ENCODE results near the gene VIT.

The VIT gene, protein sequence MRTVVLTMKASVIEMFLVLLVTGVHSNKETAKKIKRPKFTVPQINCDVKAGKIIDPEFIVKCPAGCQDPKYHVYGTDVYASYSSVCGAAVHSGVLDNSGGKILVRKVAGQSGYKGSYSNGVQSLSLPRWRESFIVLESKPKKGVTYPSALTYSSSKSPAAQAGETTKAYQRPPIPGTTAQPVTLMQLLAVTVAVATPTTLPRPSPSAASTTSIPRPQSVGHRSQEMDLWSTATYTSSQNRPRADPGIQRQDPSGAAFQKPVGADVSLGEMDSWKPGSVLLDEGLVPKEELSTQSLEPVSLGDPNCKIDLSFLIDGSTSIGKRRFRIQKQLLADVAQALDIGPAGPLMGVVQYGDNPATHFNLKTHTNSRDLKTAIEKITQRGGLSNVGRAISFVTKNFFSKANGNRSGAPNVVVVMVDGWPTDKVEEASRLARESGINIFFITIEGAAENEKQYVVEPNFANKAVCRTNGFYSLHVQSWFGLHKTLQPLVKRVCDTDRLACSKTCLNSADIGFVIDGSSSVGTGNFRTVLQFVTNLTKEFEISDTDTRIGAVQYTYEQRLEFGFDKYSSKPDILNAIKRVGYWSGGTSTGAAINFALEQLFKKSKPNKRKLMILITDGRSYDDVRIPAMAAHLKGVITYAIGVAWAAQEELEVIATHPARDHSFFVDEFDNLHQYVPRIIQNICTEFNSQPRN

DNA sequence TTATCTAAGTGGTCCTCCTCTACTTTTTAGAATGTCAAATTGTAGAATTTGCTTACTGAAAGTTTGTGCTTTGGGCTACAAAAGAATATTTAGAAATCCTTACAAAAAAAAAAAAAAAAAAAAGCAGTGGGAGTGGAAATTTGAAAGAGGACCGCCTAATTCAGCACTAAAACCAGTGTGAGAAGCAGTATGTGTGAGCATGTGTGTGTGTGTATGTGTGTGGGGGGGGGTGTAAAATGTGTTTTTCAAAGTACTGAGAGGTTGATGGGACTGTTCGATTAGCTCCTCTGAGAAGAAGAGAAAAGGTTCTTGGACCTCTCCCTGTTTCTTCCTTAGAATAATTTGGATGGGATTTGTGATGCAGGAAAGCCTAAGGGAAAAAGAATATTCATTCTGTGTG, at the start of gene VIT:
VIT (plus strand) TSS at position 175 of the 400 bp plus-strand sequence. CDS start 19,664 bp downstream, outside the sequence.
- in situ Hi-C loops (cut with HindIII; ENCODE audit: low pct_ligation_motif_present, low pct_unique_long_range_greater_than_20kb, low sequenced_read_pairs), result no loop called here
- no peak for DNase-seq

DNA sequence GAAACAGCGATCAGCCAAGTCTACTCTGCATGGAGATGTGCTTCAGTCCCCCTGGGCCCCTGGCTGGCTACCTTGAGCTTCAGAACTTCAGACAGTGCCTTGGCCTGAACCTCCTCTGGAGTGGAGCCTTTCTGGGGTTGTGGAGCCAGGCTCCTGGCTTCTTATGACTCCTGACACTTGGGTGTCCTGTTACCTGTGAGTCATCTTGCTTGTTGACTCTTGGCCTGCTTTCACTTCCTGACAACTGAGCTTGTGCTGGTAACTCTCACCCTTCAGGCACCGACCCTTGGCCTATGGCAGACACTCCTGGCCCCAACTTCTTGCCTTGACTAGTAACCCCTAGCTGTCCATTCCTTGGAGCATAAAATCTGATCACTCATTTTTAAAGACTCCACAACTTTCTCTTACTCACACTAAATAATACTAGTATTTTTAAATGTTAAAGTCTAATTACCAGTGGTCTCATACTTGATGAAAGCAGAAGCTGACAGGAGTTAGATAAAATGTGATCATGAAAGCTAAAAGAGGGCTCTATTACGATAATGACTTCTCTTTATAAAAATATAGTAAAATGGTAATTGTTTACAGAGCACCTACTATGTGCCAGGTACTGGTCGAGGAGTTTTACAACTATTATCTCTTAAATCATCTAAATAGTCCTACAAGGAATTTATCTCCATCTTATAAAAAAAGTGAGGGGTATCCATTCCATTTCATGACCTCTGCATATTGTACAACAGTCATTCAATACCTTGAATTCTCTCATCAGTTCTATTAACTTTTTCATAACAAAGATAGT, 46.3 kb upstream of the VIT start:
- peak; percentile 64 for DNase-seq
- in situ Hi-C loops (cut with HindIII; ENCODE audit: low pct_ligation_motif_present, low pct_unique_long_range_greater_than_20kb, low sequenced_read_pairs), result no loop called here

DNA sequence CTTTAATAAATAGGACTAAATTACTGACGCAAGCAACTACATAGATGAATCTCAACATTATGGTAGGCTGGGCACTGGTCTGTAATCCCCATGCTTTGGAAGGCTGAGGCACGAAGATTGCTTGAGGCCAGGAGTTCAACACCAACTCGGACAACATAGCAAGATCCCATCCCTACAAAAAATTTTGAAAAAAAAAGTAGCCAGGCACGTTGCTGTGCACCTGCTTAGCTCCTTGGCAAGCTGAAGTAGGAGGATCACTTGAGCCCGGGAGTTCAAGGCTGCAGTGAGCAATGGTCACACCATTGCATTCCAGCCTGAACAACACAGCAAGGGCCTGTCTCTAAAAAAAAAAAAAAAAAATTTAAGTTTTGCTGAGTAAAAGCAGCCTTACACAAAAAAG, 43.4 kb upstream of the VIT start:
- in situ Hi-C loops (cut with HindIII; ENCODE audit: low pct_ligation_motif_present, low pct_unique_long_range_greater_than_20kb, low sequenced_read_pairs), result no loop called here
- no peak for DNase-seq

DNA sequence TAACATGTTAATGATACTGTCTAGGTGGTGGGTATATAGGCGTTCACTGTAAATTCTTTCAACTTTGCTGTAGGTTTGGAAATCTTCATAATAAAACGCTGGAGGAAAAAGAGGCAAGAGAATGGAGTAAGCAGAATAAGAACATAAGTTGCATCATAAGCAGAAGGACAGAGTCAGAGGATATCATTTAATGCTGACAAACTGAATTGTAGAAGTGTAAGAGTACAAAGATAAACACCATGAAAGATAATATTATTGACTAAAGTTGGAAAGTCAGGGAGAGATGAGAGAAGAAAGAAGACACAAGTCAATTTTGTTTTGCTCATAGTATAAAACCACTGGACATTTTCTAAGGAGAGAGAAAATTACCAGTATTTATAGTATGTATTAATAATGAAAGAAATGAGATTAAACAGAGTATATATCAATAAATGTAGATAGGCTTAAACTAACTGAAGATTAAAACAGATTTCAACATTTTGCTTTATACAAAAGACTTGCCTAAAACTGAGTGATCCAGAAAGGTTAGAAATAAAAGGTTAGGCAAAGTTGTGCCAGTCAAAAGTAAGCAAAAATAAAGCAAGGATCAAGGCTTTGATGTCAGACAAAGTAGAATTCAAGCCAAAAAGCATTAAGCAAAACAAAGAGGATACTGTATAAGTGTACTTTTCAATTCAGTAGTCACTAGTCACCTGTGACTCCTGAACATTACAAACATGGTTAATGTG, 42.4 kb upstream of the VIT start:
- no peak for DNase-seq
- in situ Hi-C loops (cut with HindIII; ENCODE audit: low pct_ligation_motif_present, low pct_unique_long_range_greater_than_20kb, low sequenced_read_pairs), result no loop called here

DNA sequence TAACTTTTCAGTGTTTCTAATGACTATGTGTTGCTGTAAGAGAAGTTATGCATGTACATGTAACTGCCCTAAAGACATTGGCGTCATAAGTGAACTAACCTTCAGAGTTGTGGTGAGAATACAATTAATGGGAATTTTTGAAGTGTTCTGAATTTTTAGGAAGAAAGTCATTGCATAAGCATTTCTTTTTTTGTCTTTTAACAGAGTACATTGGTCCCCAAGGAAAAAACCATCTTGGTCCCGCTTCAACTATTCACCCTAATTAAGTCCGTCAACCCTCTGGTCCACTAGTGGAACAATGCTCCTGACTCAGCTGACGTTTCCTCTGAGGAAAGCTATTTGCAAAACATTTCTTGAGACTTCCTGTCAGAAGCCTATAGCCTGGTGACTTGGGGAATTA, 41.1 kb upstream of the VIT start:
- no peak for DNase-seq
- in situ Hi-C loops (cut with HindIII; ENCODE audit: low pct_ligation_motif_present, low pct_unique_long_range_greater_than_20kb, low sequenced_read_pairs), result no loop called here

DNA sequence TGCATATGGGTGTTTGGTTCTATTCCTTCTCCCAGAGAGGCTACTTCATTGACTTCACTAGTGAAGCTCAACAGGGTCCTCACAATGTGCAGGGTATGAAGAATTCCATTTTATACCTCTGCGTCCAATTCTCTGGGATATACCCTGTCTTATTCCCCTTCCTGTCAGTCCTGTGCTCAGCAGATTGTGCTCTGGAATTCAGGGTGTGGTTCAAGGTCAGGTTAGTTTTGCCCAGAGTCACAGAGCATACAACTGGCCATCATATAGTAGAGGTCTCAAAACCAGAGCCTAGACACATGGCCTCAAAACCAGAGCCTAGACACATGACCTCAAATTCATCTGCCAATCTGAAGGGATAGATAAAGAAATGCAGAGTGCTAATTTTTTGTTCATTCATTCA, 38.8 kb upstream of the VIT start:
- in situ Hi-C loops (cut with HindIII; ENCODE audit: low pct_ligation_motif_present, low pct_unique_long_range_greater_than_20kb, low sequenced_read_pairs), result no loop called here
- no peak for DNase-seq

DNA sequence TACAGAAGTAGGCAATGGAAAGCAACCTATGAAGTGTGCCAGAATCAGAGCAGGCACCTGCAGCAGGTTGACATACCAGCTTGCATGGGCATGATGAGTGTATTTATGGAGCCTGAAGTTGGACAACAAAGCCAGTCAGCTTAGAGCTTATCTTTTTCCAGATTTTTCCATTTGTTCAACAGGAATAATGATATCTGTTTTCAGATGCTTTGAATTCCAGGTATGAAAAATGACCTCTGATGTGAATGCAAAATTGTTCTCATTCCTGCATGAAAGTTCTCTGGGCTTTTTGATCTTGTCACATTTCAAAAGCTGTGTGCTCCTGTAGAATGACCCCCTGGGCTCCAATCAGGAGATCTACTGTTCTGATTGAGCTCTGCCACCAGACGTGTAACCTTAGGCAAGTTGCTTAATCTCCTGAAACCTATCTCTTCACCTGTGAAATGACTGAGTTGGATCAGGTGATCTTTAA, 38.2 kb upstream of the VIT start:
- in situ Hi-C loops (cut with HindIII; ENCODE audit: low pct_ligation_motif_present, low pct_unique_long_range_greater_than_20kb, low sequenced_read_pairs), result no loop called here
- no peak for DNase-seq

DNA sequence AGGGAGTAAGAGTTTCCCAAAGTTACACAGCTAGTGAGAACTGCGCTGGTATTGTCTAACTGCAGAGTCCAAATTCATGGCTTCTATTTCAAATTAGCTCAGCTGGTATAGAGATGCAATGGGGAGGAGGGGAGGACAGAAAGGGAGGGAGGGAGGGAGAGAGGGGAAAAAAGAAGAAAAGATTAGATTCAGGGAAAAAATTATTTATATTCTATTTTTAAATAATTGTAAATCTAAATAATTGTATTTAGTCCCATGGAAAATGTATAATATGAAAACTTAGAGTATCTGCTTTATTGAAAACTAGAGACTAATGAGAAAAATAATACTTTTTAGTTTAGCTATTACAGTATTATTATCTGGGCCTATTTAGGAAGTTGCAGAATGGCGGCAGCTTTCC, 37.3 kb upstream of the VIT start:
- in situ Hi-C loops (cut with HindIII; ENCODE audit: low pct_ligation_motif_present, low pct_unique_long_range_greater_than_20kb, low sequenced_read_pairs), result no loop called here
- no peak for DNase-seq

DNA sequence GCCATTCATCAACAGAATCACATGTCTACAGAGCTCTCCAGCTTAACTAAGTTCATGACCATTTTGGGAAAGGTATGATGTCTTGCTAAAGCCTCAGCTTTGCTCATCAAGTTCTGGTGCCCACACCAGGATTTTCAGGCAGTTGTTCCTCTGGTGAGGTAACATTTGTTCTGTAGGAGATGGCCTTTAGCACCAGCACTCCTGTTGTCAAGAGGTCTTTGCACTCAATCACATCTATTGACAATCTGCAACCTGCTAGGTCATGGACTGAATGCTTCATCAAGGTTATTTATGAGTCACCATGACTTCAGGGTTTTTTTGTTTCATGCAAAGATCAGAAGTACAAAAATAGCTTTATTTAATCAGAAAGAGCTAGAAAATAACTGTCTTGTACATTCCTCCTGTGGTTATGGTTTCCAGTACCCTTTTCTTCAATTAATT, 36.6 kb upstream of the VIT start:
- in situ Hi-C loops (cut with HindIII; ENCODE audit: low pct_ligation_motif_present, low pct_unique_long_range_greater_than_20kb, low sequenced_read_pairs), result no loop called here
- DNase-seq, result no peak

DNA sequence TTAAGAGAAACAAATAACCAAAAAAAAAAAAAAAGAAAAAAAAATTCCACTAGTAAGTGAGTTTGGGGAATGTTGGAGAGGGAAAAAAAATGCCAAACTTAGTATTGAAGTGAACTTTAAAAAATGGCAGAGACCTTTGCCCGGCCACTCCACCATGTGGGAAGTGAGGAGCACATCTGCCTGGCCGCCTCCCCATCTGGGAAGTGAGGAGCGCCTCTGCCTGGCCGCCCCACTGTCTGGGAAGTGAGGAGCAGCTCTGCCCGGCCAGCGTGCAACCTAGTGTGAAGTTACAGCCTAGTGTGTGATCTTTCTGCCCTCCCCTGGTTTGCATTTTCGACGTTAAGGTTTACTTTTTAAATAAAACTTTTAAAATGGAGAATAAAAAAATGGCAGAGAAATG, 33.9 kb upstream of the VIT start:
- in situ Hi-C loops (cut with HindIII; ENCODE audit: low pct_ligation_motif_present, low pct_unique_long_range_greater_than_20kb, low sequenced_read_pairs), result no loop called here

DNA sequence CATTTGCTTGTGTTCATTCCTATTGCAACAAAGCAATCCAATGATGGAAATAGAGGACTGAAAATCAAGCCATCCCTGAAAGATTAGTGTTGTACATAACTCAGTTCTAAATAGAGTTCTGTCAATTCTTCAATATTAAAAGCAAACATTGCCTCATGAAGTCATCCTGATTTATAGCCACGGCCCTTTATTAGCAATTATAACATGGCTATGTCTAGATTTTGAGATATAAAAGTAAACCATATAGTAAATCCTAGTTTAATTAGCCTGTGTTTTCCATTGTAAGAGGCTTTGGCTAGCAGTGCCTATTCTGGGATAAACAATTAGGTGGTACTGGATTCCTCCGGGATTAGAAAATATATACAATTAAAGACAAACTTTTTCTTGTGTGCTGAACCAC, 33.2 kb upstream of the VIT start:
- no peak for DNase-seq

More for the DNA sequence above, 33.9 kb upstream of the VIT start:
- DNase-seq, result no peak

DNA sequence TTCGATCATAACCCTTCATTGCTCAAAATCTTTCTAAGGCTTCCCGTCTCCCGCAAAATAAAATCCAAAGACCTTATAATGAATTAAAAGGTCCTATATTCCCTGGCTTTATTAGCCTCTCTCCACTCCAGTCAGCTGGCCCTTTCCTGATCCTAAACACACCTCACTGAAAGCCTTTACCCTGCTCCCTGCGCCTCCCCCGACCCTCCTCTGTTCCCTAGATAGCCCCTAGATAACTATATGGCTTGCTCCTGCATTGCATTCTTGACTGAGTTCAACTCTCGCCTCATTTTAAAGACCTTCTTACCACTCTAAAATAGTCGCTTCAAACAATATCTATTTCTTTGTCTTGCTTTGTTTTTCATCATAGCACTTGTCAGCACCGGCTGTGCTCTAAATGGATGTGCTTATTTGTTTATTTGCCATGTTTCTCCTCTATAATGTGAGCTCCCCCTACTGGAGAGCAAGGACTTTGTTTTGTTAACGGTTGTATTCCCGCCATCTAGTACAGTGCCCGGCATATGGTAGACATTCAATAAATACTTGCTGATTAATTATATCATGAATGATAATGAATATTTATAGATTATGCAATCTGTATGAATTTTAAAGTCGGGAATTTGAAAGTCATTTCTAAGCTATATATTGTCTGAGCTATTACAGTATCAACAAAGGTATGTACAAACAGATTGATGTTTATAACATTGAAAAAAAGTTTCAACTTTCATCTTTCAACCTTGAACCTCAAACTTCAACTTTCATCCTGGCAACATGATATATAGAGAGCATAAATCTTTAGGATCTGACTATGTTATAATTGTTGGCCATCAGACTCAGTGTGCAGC, 32.4 kb upstream of the VIT start:
- in situ Hi-C loops (cut with HindIII; ENCODE audit: low pct_ligation_motif_present, low pct_unique_long_range_greater_than_20kb, low sequenced_read_pairs), result no loop called here
- DNase-seq, result peak; percentile 75

More for the DNA sequence above, 33.2 kb upstream of the VIT start:
- in situ Hi-C loops (cut with HindIII; ENCODE audit: low pct_ligation_motif_present, low pct_unique_long_range_greater_than_20kb, low sequenced_read_pairs), result no loop called here

DNA sequence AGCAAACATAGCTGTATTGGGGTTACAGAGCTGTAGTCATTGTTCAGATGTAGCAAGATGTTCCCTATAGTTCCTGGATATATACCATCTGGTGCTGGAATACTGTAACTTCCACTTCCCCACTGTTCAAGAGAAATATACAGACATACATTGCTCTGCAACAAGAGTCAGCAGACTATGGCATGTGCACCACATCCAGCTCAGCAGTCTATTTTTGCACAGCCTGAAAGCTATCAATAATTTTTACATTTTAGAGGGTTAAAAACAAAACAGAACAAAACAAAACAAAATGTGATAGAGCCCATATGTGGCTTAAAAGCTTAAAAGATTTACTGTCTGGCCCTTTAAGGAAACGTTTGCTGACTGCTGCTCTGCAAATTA, 31.8 kb upstream of the VIT start:
- no peak for DNase-seq
- in situ Hi-C loops (cut with HindIII; ENCODE audit: low pct_ligation_motif_present, low pct_unique_long_range_greater_than_20kb, low sequenced_read_pairs), result no loop called here

DNA sequence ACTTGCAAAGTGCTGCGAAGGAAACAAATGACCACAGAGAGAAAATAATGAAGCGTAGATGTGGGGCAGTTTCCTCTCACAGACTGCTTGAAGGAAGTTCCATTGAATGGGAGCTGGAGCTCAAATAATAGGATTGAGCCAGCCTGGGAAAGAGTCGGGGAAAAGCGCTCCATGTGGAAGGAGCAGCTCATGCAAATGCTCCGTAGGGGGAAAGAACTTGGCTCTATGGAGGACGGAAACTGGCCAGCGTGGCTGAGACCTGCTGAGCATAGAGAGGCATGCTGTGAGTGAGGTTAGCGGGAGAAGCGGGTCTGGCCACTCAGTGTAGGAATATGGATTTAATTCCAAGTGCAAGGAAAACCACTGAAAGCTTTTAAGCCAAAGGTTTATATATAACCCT, 28.6 kb upstream of the VIT start:
- no peak for DNase-seq
- in situ Hi-C loops (cut with HindIII; ENCODE audit: low pct_ligation_motif_present, low pct_unique_long_range_greater_than_20kb, low sequenced_read_pairs), result no loop called here

DNA sequence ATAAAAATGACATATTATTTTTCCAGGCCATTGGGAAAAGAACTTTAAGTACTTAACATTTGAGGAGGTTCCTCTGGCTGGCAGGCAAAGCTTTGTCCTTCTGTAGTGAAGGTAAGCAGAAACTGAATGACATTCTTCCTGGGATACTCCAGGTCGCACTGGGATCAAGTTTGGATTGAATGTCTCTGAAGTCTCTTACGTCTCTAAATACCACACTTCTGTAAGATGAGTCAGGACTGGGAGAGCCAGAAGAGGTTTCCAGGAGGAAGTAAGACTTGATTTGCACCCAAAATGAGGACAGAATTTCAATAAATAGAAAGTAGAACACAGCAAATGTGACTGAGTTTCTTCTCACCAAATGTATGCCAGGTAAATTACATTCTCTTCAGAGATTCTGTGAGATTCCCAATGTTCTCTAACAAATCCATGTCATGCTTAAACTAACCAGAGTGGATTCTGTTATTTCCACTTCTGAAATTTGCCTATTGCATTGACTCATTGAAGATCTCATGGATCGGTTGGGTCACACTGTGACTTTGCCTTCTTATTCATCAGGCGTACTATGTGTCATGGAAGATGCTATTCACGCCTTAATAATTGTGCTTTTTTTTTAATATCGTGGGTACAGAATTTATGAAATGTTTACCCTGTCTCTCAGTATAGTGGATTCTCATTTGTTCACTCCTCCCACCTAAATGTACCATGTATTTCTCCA, 25.5 kb upstream of the VIT start:
- in situ Hi-C loops (cut with HindIII; ENCODE audit: low pct_ligation_motif_present, low pct_unique_long_range_greater_than_20kb, low sequenced_read_pairs), result no loop called here
- no peak for DNase-seq

DNA sequence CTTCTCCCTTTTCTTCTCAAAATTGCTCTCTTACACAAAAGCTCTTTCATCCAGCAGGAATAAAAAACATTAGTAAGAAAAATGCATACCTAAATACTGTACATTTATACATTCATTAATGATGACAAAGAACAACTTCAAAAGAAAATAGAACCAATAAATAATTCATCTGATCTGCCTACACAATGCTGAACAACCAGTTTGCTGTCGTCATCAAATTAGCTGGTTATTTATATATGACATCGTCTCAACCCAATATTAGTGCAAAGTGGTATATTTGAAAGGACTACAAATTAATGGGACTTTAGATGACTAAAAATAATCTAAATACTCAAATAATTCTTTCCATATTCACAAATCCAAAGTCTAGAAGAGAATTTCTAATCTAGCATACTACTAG, 24.8 kb upstream of the VIT start:
- in situ Hi-C loops (cut with HindIII; ENCODE audit: low pct_ligation_motif_present, low pct_unique_long_range_greater_than_20kb, low sequenced_read_pairs), result no loop called here
- no peak for DNase-seq

DNA sequence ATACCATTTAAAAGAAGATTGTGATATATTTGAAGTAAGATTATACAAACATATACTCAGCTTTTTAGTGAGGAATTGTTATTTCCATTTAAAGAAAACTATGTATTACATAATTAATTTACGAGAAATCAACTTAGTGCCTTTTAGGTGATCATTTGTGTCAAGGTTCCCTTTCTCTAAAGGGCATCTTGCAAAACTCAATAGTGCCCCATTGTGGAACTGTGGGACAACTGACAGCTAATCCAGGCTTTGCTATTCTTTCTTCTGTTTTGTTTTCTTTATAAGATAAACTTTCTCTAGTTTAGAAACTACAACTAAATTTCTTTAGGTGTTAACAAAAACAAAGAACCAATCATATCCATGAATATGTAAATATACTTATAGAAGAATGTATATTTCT, 24.3 kb upstream of the VIT start:
- peak; percentile 56 for DNase-seq
- in situ Hi-C loops (cut with HindIII; ENCODE audit: low pct_ligation_motif_present, low pct_unique_long_range_greater_than_20kb, low sequenced_read_pairs), result no loop called here
